Spleen (tissue), 3 donors: ENCODE results near the gene PRDM16.

Experiments used
- POLR2A ChIP-seq, 3 donors: fragments of 450-650 bp; IDR thresholded peaks; one replicate each; pipeline ENCODE4 v1.5.1; 2017; ENCODE audit warnings: antibody characterized with exemption in 3 of 3, mild to moderate bottlenecking in 1 of 3
- POLR2AphosphoS5 ChIP-seq, 3 donors: sonication (generic); formaldehyde crosslinking; IDR thresholded peaks; one replicate each; pipeline ENCODE4 v1.5.1; 2017; ENCODE audit warnings: antibody characterized with exemption in 3 of 3

GRCh38 chr1:3227351-3227704 is 158.3 kb downstream of the PRDM16 start:
- TF ChIP-seq POLR2AphosphoS5 (IDR thresholded peaks at IDR 0.05): no peak
- TF ChIP-seq POLR2A (IDR thresholded peaks at IDR 0.05): no peak
